Caco-2 (cell line): ENCODE results near the gene DPT. TPM values are rescaled to one million over a fixed set of nuclear protein-coding genes. Genes with fewer than 3 reads are reported as not detected.

Experiments used
- BruUV-seq: library from RNA; stranded (reverse); fragments of 400-500 nt; replicated peaks from 2 replicates; lab custom pipeline; 2021; lab: Mats Ljungman, UMichigan
- CTCF ChIA-PET: fragments of 300-600 bp; sonication (Branson Sonifier 250); formaldehyde crosslinking; loops from one replicate; lab custom pipeline; 2022; ENCODE audit warnings: antibody characterized with exemption; lab: Charles Lee
- POLR2A ChIA-PET: fragments of 300-600 bp; sonication (Branson Sonifier 250); formaldehyde crosslinking; loops from one replicate; lab custom pipeline; 2022; ENCODE audit warnings: antibody characterized with exemption; lab: Charles Lee
- DNase-seq, 2 experiments: peaks; one replicate each; pipeline versions ENCODE4 v3.0.0 to v3.0.0-alpha.2; 2020 to 2022
- H3K27me3 ChIP-seq: replicated peaks from 2 replicates; pipeline ENCODE4 v1.6.0; 2011; ENCODE audit warnings: low read length; ENCODE audit not compliant: control insufficient read depth, insufficient read depth
- H3K36me3 ChIP-seq: 2 replicates; pipeline ENCODE4 v1.5.1; 2011; ENCODE audit warnings: low read length; ENCODE audit not compliant: control insufficient read depth, insufficient read depth
- H3K4me1 ChIP-seq: fragments of 250-450 bp; sonication (Bioruptor Pico); 2 replicates; pipeline ENCODE4 v1.5.1; 2020; ENCODE audit warnings: mild to moderate bottlenecking
- H3K4me3 ChIP-seq: 2 replicates; pipeline ENCODE4 v1.5.1; 2011; ENCODE audit warnings: low read depth, mild to moderate bottlenecking, control low read depth, low read length
- H3K9me3 ChIP-seq: fragments of 250-450 bp; sonication (Bioruptor Pico); 2 replicates; pipeline ENCODE4 v1.5.1; 2020; ENCODE audit warnings: mild to moderate bottlenecking, moderate library complexity
- H3K27ac Mint-ChIP-seq: one replicate; pipeline ENCODE4 v1.8.0; 2022; ENCODE audit warnings: mixed read lengths; ENCODE audit not compliant: unreplicated experiment
- H3K27me3 Mint-ChIP-seq: one replicate; pipeline ENCODE4 v1.8.0; 2022; ENCODE audit warnings: mixed read lengths; ENCODE audit not compliant: insufficient read depth, unreplicated experiment
- H3K36me3 Mint-ChIP-seq: one replicate; pipeline ENCODE4 v1.8.0; 2022; ENCODE audit warnings: mild to moderate bottlenecking, mixed read lengths; ENCODE audit not compliant: insufficient read depth, unreplicated experiment
- H3K4me1 Mint-ChIP-seq: one replicate; pipeline ENCODE4 v1.8.0; 2022; ENCODE audit warnings: low read depth, mixed read lengths; ENCODE audit not compliant: unreplicated experiment
- H3K4me3 Mint-ChIP-seq: one replicate; pipeline ENCODE4 v1.8.0; 2022; ENCODE audit warnings: mild to moderate bottlenecking, moderate library complexity, mixed read lengths; ENCODE audit not compliant: unreplicated experiment
- H3K9me3 Mint-ChIP-seq: one replicate; pipeline ENCODE4 v1.8.0; 2022; ENCODE audit warnings: mixed read lengths; ENCODE audit not compliant: unreplicated experiment
- CTCF ChIP-seq, 2 experiments: fragments of 200-600 bp in 1 of 2; IDR thresholded peaks; 1 replicate in 1 of 2; 2 replicates in 1 of 2; pipeline versions ENCODE4 v1.5.1 to v1.8.0; 2011 to 2022; ENCODE audit warnings: antibody characterized with exemption in 1 of 2, control low read depth in 1 of 2, inconsistent platforms in 1 of 2, low read depth in 1 of 2, low read length in 1 of 2, mild to moderate bottlenecking in 1 of 2, moderate library complexity in 1 of 2; ENCODE audit not compliant: insufficient read depth in 1 of 2, severe bottlenecking in 1 of 2, unreplicated experiment in 1 of 2
- intact Hi-C: fragments of 100-400 bp; cut with micrococcal nuclease; formaldehyde crosslinking; loops from one replicate; pipeline ENCODE4 v1.10.0; 2022; ENCODE audit not compliant: unreplicated experiment
- total RNA-seq: library from RNA; stranded (reverse); gene quantifications from 2 replicates; pipeline ENCODE4 v1.2.3, GENCODE V29; 2022

Gene DPT
- total RNA-seq, 1 experiment from 2014 or later = not detected

DNA sequence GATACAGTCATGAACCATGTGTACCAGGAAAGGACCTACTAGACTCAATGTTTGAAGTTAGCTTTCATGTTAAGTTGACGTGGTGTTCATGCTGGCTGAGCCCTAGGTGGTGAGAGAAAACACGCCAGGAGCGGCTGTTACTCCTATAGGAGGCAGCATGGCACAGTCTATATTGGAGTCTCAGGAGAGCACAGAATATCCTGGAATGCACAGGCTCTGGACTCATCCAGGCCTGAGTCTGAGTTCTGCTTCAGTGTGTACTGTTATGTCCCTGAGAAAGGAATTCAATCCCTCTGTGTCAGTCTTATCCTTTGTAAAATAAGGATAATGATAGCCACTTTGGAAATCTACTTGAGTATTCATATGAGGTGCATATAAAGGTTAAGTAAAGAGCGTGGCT lies 41.2 kb downstream of the DPT start:
- no TSS peak for BruUV-seq
- no peak overlapping the region for H3K4me3 ChIP-seq
- intact Hi-C loops = no loop called here
- H3K4me3 Mint-ChIP-seq = no peak overlapping the region
- H3K9me3 ChIP-seq = no peaks in the 10 kb centered on the region
- H3K9me3 Mint-ChIP-seq = no peaks in the 10 kb centered on the region
- no peak for TF ChIP-seq CTCF (IDR thresholded peaks at IDR 0.05; ENCODE audit: insufficient read depth in 1 of 2, low read depth in 1 of 2, low read length in 1 of 2, severe bottlenecking in 1 of 2, unreplicated experiment in 1 of 2)
- H3K27me3 Mint-ChIP-seq = no peaks in the 10 kb centered on the region
- no peak overlapping the region for H3K27ac Mint-ChIP-seq
- H3K27me3 ChIP-seq = no peaks in the 10 kb centered on the region
- H3K36me3 Mint-ChIP-seq = no peaks in the 10 kb centered on the region
- H3K36me3 ChIP-seq = no peaks in the 10 kb centered on the region
- peak in 1 of 2 experiments; percentile 10 for DNase-seq
- peaks cover 18% of the 10 kb centered on the region for H3K4me1 ChIP-seq
- POLR2A ChIA-PET = no interaction called here
- peaks cover 22% of the 10 kb centered on the region for H3K4me1 Mint-ChIP-seq
- CTCF ChIA-PET = no interaction called here

- CTCF ChIA-PET = no interaction called here
- Mint-ChIP-seq H3K27me3 (no peaks in the 10 kb centered on the region), H3K4me1 (peaks cover 22% of the 10 kb centered on the region), H3K9me3 (peaks cover under 1% of the 10 kb centered on the region), H3K27ac (no peak overlapping the region), H3K36me3 (no peaks in the 10 kb centered on the region), H3K4me3 (no peak overlapping the region)
- Histone ChIP-seq H3K4me1 (peaks cover 18% of the 10 kb centered on the region), H3K9me3 (no peaks in the 10 kb centered on the region), H3K36me3 (no peaks in the 10 kb centered on the region), H3K27me3 (no peaks in the 10 kb centered on the region), H3K4me3 (no peak overlapping the region)
- DNase-seq = no peak
- POLR2A ChIA-PET = no interaction called here
- no TSS peak for BruUV-seq
- intact Hi-C loops = no loop called here
- no peak for TF ChIP-seq CTCF (IDR thresholded peaks at IDR 0.05; ENCODE audit: insufficient read depth in 1 of 2, low read depth in 1 of 2, low read length in 1 of 2, severe bottlenecking in 1 of 2, unreplicated experiment in 1 of 2)
Measured at GRCh38 chr1:168686666-168687065, 42.3 kb downstream of the DPT start.

GRCh38 chr1:168683871-168684270 lies 45.1 kb downstream of the DPT start:
- H3K4me1 Mint-ChIP-seq = peaks cover 15% of the 10 kb centered on the region
- Histone ChIP-seq H3K4me1 (peaks cover 12% of the 10 kb centered on the region), H3K4me3 (no peak overlapping the region), H3K27me3 (no peaks in the 10 kb centered on the region), H3K9me3 (no peaks in the 10 kb centered on the region), H3K36me3 (no peaks in the 10 kb centered on the region)
- no peak overlapping the region for H3K4me3 Mint-ChIP-seq
- no peak for TF ChIP-seq CTCF (IDR thresholded peaks at IDR 0.05; ENCODE audit: insufficient read depth in 1 of 2, low read depth in 1 of 2, low read length in 1 of 2, severe bottlenecking in 1 of 2, unreplicated experiment in 1 of 2)
- no peaks in the 10 kb centered on the region for H3K27me3 Mint-ChIP-seq
- no peak overlapping the region for H3K27ac Mint-ChIP-seq
- ChIA-PET POLR2A (no interaction called here), CTCF (no interaction called here)
- intact Hi-C loops = no loop called here
- no peak for DNase-seq
- no peaks in the 10 kb centered on the region for H3K36me3 Mint-ChIP-seq
- H3K9me3 Mint-ChIP-seq = peaks cover 11% of the 10 kb centered on the region
- no TSS peak for BruUV-seq
